Adrenal gland (tissue), 12 donors: ENCODE results near the gene ICAM2. TPM values are rescaled to one million over a fixed set of nuclear protein-coding genes. Genes with fewer than 3 reads are reported as not detected.
A peak's percentile ranks its signal among the peaks of the same experiment; 100 is the strongest.
"Not testable (repeated sequence)": the region's sequence is repeated elsewhere in the genome, so short reads cannot be mapped to it uniquely, and the experiment has no call there.

Experiments used
- DNase-seq, 7 donors: peaks; one replicate each; pipeline ENCODE4 v3.0.0-alpha.2; 2019 to 2020
- H3K27ac ChIP-seq, 5 donors: fragments of 200-600 bp; sonication (generic) in 4 of 5; 1 replicate in 3 of 5; 2 replicates in 2 of 5; pipeline versions ENCODE4 v1.5.1 to v1.8.0; 2016 to 2020; ENCODE audit warnings: mild to moderate bottlenecking in 1 of 5
- H3K27me3 ChIP-seq: fragments of 200-600 bp; 2 replicates; pipeline ENCODE4 v1.8.0; 2021
- H3K36me3 ChIP-seq, 2 donors: fragments of 200-600 bp; replicated peaks in 1 of 2; 1 replicate in 1 of 2; 2 replicates in 1 of 2; pipeline versions ENCODE4 v1.5.1 to v1.8.0; 2018 to 2022
- H3K4me1 ChIP-seq, 2 donors: fragments of 200-600 bp; replicated peaks in 1 of 2; 1 replicate in 1 of 2; 2 replicates in 1 of 2; pipeline versions ENCODE4 v1.5.1 to v1.8.0; 2018 to 2021
- H3K4me3 ChIP-seq, 4 donors: fragments of 200-600 bp; sonication (generic) in 3 of 4; one replicate each; pipeline ENCODE4 v1.5.1; 2016 to 2018
- H3K9me3 ChIP-seq, 3 donors: fragments of 200-600 bp; sonication (generic) in 1 of 3; replicated peaks in 1 of 3; 1 replicate in 2 of 3; 2 replicates in 1 of 3; pipeline versions ENCODE4 v1.5.1 to v1.8.0; 2016 to 2021
- POLR2A ChIP-seq, 2 donors: fragments of 450-650 bp; IDR thresholded peaks; one replicate each; pipeline ENCODE4 v1.6.1; 2017; ENCODE audit warnings: antibody characterized with exemption in 2 of 2, mild to moderate bottlenecking in 2 of 2, moderate library complexity in 1 of 2
- WGBS, 4 donors: extraction: QIAGEN DNeasy Blood & Tissue Kit in 2 of 4; methylation state at CpG; one replicate each; pipeline versions ENCODE4 v1.1.5 to v1.1.7; 2013 to 2017; 5-methylcytosine and 5-hydroxymethylcytosine counted together
- intact Hi-C, 2 donors: fragments of 100-400 bp; cut with DNase I; formaldehyde crosslinking; loops; one replicate each; pipeline versions ENCODE4 v1.14.1 to v1.15.0; 2022 to 2023
- polyA plus RNA-seq, 3 donors: library from polyadenylated mRNA; stranded (reverse); fragments of 200-250 nt in 2 of 3; fragments of 350-450 nt in 1 of 3; fragmentation: Illumina TruSeq in 1 of 3; extraction: RNeasy Lipid Tissue Mini Kit (QIAGEN cat#74804) in 1 of 3; gene quantifications; one replicate each; pipeline ENCODE4 v1.2.3, GENCODE V29; 2013 to 2014
- total RNA-seq, 9 donors: library from RNA; depleted of rRNA in 4 of 9; stranded (reverse); fragments of >200 nt in 4 of 9; fragments of 120-200 nt in 1 of 9; fragmentation: NEBNext Ultra II Directional in 1 of 9; extraction: Animal tissue kit (Norgen Biotek cat#: 25700) in 1 of 9; gene quantifications; one replicate each; pipeline versions ENCODE4 v1.1.0 to v1.2.4, GENCODE V29; 2013 to 2023
- TF ChIP-seq, protein P1 (sequence below), 6 experiments: fragments of 450-650 bp in 4 of 6; fragments of 200-600 bp in 2 of 6; sonication (generic) in 1 of 6; IDR thresholded peaks; 1 replicate in 5 of 6; 2 replicates in 1 of 6; pipeline versions ENCODE4 v1.5.1 to v1.8.0; 2016 to 2021; ENCODE audit warnings: antibody characterized with exemption in 6 of 6, mild to moderate bottlenecking in 2 of 6, moderate library complexity in 1 of 6
- donor health status: healthy with polysubstance abuse.
- donor health status: Bipolar disorder and iron deficiency.
- donor health status: DM: yes; HTN: yes; CAD: no.
- donor health status: DM: no; HTN: no; CAD: no.
- donor health status: DM: no; HTN: no; CAD: no.
- donor health status: DM: yes; HTN: yes; CAD: no.

The ICAM2 gene
- total and polyA plus RNA-seq, 12 donors = 9.6 to 42.2 (median 20.9) TPM

DNA sequence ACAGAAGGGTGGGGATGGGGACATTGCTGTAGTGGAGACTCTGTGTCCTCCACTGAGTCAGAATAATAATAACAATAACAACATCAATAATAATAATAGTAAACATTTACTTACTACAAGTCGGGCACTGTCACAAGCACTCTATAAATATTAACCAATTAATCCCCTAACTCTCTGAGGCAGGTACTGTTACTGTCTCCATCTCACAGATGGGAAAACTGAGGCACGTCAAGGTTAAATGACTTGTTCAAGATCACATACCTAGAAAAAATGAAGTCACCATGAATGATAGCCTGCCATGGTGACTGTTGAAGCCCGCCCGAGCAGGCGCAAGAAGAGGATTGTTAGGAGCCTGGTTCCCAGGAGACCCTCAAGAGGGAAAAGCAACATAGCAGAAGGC lies 12.1 kb downstream of the ICAM2 start:
- TF ChIP-seq POLR2A (IDR thresholded peaks at IDR 0.05) = no peak
- TF ChIP-seq, protein P1, sequence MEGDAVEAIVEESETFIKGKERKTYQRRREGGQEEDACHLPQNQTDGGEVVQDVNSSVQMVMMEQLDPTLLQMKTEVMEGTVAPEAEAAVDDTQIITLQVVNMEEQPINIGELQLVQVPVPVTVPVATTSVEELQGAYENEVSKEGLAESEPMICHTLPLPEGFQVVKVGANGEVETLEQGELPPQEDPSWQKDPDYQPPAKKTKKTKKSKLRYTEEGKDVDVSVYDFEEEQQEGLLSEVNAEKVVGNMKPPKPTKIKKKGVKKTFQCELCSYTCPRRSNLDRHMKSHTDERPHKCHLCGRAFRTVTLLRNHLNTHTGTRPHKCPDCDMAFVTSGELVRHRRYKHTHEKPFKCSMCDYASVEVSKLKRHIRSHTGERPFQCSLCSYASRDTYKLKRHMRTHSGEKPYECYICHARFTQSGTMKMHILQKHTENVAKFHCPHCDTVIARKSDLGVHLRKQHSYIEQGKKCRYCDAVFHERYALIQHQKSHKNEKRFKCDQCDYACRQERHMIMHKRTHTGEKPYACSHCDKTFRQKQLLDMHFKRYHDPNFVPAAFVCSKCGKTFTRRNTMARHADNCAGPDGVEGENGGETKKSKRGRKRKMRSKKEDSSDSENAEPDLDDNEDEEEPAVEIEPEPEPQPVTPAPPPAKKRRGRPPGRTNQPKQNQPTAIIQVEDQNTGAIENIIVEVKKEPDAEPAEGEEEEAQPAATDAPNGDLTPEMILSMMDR (IDR thresholded peaks at IDR 0.05) = no peak

GRCh38 chr17:64007838-64008282 lies 12.6 kb downstream of the ICAM2 start:
- no peak overlapping the region for H3K4me3 ChIP-seq
- TF ChIP-seq, protein P1 (IDR thresholded peaks at IDR 0.05) = no peak
- no peak for TF ChIP-seq POLR2A (IDR thresholded peaks at IDR 0.05)
- no peaks in the 10 kb centered on the region for H3K9me3 ChIP-seq
- H3K27me3 ChIP-seq = no peaks in the 10 kb centered on the region
- no peaks in the 10 kb centered on the region for H3K36me3 ChIP-seq
- peak overlapping the region in 2 of 5 donors; percentile 26 to 30 for H3K27ac ChIP-seq
- intact Hi-C loops = loop anchor here in 1 of 2 donors (10.0 kb wide), 1 partner anchor 83 kb away; no protein-coding TSS in a partner anchor
- WGBS, 4 donors = 64 to 81% (median 71%) methylated on average over 3 to 5 of the region's 5 CpGs
- peaks cover 3 to 34% of the 10 kb centered on the region in 2 donors for H3K4me1 ChIP-seq
- DNase-seq = peak in 5 of 7 donors; percentile 4 to 53 (median 22)

More for the DNA sequence above, 12.1 kb downstream of the ICAM2 start:
- 84 to 87% (median 85%) methylated on average over 5 of the region's 5 CpGs for WGBS, 4 donors
- intact Hi-C loops = loop anchor here in 1 of 2 donors (10.0 kb wide), 1 partner anchor 84 kb away; no protein-coding TSS in a partner anchor
- no peaks in the 10 kb centered on the region for H3K36me3 ChIP-seq
- peak in 2 of 7 donors; percentile 4 to 23 for DNase-seq
- H3K27ac ChIP-seq = peak overlapping the region in 1 of 5 donors; percentile 27
- no peaks in the 10 kb centered on the region for H3K27me3 ChIP-seq
- H3K4me1 ChIP-seq = peaks cover 3 to 34% of the 10 kb centered on the region in 2 donors
- no peaks in the 10 kb centered on the region for H3K9me3 ChIP-seq
- H3K4me3 ChIP-seq = no peak overlapping the region

- H3K36me3 ChIP-seq, H3K9me3 ChIP-seq, H3K4me3 ChIP-seq, H3K27me3 ChIP-seq: not testable (repeated sequence)
- 90 to 92% (median 91%) methylated on average over 4 to 5 of the region's 5 CpGs for WGBS, 4 donors
- Histone ChIP-seq H3K27ac (peak overlapping the region in 2 of 5 donors; percentile 26 to 30), H3K4me1 (peaks cover 3 to 34% of the 10 kb centered on the region in 2 donors)
- DNase-seq = peak in 5 of 7 donors; percentile 0 to 48 (median 9)
- intact Hi-C loops = loop anchor here in 1 of 2 donors (10.0 kb wide), 1 partner anchor 82 kb away; no protein-coding TSS in a partner anchor
Observed at GRCh38 chr17:64007089-64007837, 13.2 kb downstream of the ICAM2 start.

GRCh38 chr17:64006361-64007088 lies 13.9 kb downstream of the ICAM2 start:
- H3K27ac ChIP-seq = peak overlapping the region in 2 of 5 donors; percentile 5 to 46
- DNase-seq = peak in 6 of 7 donors; percentile 44 to 78 (median 57)
- no peaks in the 10 kb centered on the region for H3K36me3 ChIP-seq
- no peaks in the 10 kb centered on the region for H3K9me3 ChIP-seq
- no peaks in the 10 kb centered on the region for H3K27me3 ChIP-seq
- WGBS, 4 donors = 67 to 82% (median 74%) methylated on average over 5 to 13 of the region's 13 CpGs
- intact Hi-C loops = loop anchor here in 1 of 2 donors (10.0 kb wide), 1 partner anchor 82 kb away; no protein-coding TSS in a partner anchor
- no peak overlapping the region for H3K4me3 ChIP-seq
- TF ChIP-seq, protein P1 (IDR thresholded peaks at IDR 0.05) = no peak
- peak in 1 of 2 donors; percentile 13 for TF ChIP-seq POLR2A (IDR thresholded peaks at IDR 0.05)
- H3K4me1 ChIP-seq = peaks cover 3 to 34% of the 10 kb centered on the region in 2 donors
